Measurements from ENCODE around the gene RPL21.
"Not testable (repeated sequence)": the region's sequence is repeated elsewhere in the genome, so short reads cannot be mapped to it uniquely, and the experiment has no call there.

RPL21 gene

DNA sequence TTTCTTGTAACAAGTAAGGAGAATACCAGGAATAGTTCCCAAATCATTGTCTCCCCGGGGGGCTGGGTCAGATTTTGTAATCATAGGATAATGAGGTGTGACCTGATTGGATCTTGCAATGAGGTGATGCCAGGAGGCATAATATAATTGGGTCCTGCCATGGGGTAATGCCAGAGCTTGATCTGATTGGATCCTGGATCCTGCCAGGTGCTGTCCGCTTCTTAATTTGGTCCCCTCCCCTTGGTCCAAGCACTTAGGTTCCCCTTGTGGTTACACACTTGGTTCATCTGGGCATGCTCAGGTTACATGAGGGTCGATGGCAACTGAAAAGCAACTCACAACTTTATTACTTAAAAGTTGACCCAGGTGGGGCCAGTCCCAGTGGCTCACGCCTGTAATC, 39.4 kb downstream of the RPL21 start:
- no peak for DNase-seq (ENCODE audit: low spot score)

DNA sequence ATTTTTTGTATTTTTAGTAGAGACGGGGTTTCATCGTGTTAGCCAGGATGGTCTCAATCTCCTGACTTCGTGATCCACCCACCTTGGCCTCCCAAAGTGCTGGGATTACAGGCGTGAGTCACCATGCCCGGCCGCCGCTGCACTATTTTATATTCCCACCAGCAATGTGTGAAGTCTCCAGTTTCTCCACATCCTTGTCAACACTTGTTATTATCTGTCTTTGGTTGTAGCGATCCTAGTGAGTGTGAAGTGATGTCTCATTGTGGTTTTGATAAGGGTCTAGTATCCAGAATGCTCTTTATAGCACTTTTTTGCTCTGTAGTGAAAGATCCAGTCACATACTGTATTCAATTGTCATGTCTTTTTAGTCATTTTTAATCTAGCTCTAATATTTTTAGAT, 40.6 kb downstream of the RPL21 start:
- not testable (repeated sequence) for DNase-seq (ENCODE audit: low spot score)

DNA sequence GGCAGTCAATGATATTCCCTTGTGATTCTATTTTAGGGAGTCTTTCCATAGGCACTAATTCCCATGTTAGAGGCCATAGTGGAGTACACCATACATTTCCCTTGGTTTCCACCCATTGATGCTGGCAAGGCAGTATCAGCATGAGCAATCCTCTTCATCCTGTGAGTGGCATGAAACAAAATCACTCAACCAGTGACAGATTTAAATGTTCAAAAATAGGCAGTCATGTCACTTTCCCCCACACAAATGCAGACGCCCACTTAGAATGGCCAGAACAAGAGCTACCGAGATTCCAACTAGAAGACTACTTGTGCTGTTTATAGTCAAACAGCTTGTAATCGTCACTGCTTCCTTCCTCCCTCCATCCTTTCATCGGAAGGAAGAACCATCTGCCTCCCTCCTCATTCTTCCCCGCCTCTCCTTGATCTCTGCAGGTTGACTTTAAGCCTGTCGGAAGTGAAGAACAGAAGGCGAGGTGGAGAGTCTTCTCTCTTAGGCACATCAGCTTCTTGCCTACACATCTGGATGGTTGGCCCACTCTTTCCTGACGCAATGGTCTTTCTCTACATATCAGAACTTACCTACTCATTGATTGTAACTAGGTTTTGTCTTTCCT, 41.8 kb downstream of the RPL21 start:
- DNase-seq (ENCODE audit: low spot score) = no peak

DNA sequence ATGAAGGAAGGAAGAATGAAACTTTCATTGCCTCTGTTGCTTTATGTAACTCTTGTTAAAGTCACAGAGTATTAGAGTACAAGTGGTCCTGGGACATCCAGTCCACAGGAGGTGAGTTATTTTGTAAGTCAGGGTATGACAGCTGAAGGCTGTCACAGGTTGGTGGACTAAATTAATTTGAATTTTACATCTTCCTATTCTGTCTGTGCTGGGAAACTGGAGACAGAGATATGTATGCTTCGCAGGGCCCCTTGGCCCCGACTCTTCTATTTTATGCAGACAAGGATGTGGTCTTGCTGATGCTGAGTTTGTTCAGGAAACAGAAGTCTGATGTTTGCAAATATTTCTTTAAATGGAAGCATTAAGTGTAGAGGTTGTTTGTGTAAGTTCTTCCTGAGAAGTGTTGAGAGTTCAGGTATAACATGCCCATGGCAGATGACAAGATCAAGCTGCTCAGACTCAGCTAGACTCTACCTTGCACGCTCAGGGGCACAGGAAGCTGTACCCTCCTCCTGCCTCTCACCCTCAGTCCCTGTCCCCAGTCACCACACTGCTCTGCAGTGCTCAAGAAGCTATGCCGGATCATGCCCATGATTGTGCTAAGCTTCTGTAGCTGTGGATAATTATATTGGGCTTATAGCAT, 42.6 kb downstream of the RPL21 start:
- DNase-seq (ENCODE audit: low spot score) = no peak

- DNase-seq (ENCODE audit: low spot score) = no peak
These were observed 43.7 kb downstream of the RPL21 start for GRCh38 chr13:27295096-27295495.

- no peak for DNase-seq (ENCODE audit: low spot score)
These were observed 44.3 kb downstream of the RPL21 start for GRCh38 chr13:27295660-27296059.

DNA sequence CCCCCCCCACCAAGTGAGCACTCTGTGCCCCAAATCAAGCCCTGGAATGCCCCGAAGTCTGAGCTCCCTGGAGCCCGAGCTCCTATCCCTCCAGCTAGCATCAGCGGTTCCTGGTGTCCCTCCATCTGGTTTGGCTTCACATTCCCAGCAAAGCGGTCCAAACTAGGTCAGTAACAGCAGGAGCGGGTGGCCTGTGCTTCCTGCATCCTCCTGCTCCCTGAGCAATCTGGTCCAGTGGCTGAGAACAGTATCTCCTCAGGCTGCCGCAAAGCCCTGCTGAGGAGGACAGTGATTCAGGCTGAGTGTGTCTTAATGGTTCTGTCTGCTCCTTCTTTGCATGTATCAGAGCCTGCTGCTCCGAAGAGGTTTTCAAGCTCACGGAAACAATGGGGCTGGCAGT, 45.1 kb downstream of the RPL21 start:
- DNase-seq (ENCODE audit: low spot score) = no peak

GRCh38 chr13:27298849-27299248, 47.5 kb downstream of the RPL21 start:
- DNase-seq (ENCODE audit: low spot score) = no peak

GRCh38 chr13:27300406-27300805, 49.0 kb downstream of the RPL21 start:
- not testable (repeated sequence) for DNase-seq (ENCODE audit: low spot score)

- DNase-seq (ENCODE audit: low spot score) = no peak
These were observed 49.7 kb downstream of the RPL21 start for GRCh38 chr13:27300941-27301586.

GRCh38 chr13:27302643-27303262, 51.4 kb downstream of the RPL21 start:
- no peak for DNase-seq (ENCODE audit: low spot score)

- DNase-seq (ENCODE audit: low spot score) = no peak
These were observed 52.7 kb downstream of the RPL21 start for GRCh38 chr13:27304099-27304498.

DNA sequence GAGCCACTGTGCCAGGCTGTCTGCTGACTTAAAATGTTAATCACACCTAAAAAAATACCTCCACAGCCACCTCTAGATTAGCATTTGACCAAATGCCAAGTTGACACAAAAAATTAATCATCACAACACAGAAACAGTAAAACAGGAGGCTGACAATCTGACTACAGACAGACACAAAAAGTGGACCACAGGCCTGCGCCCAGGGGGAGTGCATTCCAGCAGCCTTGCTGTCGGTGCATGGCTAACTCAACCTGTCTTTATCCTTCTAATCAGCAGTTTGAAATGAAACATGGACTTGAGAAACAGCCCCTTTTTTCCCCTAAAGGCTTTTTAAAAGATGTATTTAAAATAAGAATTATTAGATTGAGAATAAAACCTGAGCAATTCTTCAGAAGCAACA, 53.3 kb downstream of the RPL21 start:
- no peak for DNase-seq (ENCODE audit: low spot score)

All from hepatic stellate cell (primary cell).